IPS-18a (cell line): ENCODE data around the gene FTO.

Source experiments
- H3K27ac ChIP-seq: one replicate; pipeline ENCODE4 v1.5.1; 2013; ENCODE audit warnings: low read length
- H3K27me3 ChIP-seq: one replicate; pipeline ENCODE4 v1.6.1; 2013; ENCODE audit warnings: mild to moderate bottlenecking, low read length; ENCODE audit not compliant: control insufficient read depth, insufficient read depth
- H3K36me3 ChIP-seq: one replicate; pipeline ENCODE4 v1.6.1; 2013; ENCODE audit warnings: low read depth, low read length; ENCODE audit not compliant: control insufficient read depth
- H3K4me1 ChIP-seq: one replicate; pipeline ENCODE4 v1.6.1; 2013; ENCODE audit warnings: low read depth, low read length; ENCODE audit not compliant: control insufficient read depth
- H3K4me3 ChIP-seq: one replicate; pipeline ENCODE4 v1.5.1; 2013; ENCODE audit warnings: low read length
- H3K9ac ChIP-seq: one replicate; pipeline ENCODE4 v1.6.1; 2013; ENCODE audit warnings: mild to moderate bottlenecking, low read length, moderate library complexity
- H3K9me3 ChIP-seq: one replicate; pipeline ENCODE4 v1.6.1; 2013; ENCODE audit warnings: low read depth, low read length; ENCODE audit not compliant: control insufficient read depth

The FTO gene

DNA sequence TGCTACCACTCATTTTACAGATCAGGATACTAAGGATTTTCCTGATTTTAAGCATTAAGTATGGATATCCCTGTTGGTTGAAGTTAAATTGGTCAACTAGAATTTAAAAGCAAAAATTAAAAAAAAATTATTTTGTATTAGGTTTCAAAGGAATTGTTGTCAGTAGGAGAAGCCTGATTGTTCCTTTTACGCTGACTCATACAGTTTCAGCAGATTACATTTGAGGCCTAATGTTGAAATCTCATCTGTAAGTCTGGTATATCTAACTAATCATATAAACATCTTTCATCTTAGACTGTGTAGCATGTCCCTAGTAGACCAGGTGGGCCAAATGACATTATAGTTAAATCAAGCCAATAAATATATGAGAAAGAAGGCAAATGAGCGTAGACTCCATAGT lies 83.5 kb downstream of the FTO start:
- Histone ChIP-seq H3K4me1 (no peaks in the 10 kb centered on the region), H3K36me3 (no peaks in the 10 kb centered on the region), H3K9ac (no peak overlapping the region), H3K27me3 (no peaks in the 10 kb centered on the region), H3K4me3 (no peak overlapping the region), H3K27ac (no peak overlapping the region), H3K9me3 (no peaks in the 10 kb centered on the region)

- Histone ChIP-seq H3K27ac (no peak overlapping the region), H3K27me3 (no peaks in the 10 kb centered on the region), H3K4me3 (no peak overlapping the region), H3K9ac (no peak overlapping the region), H3K36me3 (no peaks in the 10 kb centered on the region), H3K4me1 (no peaks in the 10 kb centered on the region), H3K9me3 (no peaks in the 10 kb centered on the region)
Measured at GRCh38 chr16:53789137-53789536, 85.2 kb downstream of the FTO start.

GRCh38 chr16:53792161-53792951 lies 88.4 kb downstream of the FTO start:
- no peaks in the 10 kb centered on the region for H3K27me3 ChIP-seq
- no peak overlapping the region for H3K27ac ChIP-seq
- no peaks in the 10 kb centered on the region for H3K4me1 ChIP-seq
- H3K9ac ChIP-seq: no peak overlapping the region
- no peaks in the 10 kb centered on the region for H3K36me3 ChIP-seq
- no peak overlapping the region for H3K4me3 ChIP-seq
- no peaks in the 10 kb centered on the region for H3K9me3 ChIP-seq

- Histone ChIP-seq H3K36me3 (no peaks in the 10 kb centered on the region), H3K9ac (no peak overlapping the region), H3K4me1 (peaks cover 20% of the 10 kb centered on the region), H3K9me3 (no peaks in the 10 kb centered on the region), H3K27me3 (no peaks in the 10 kb centered on the region), H3K27ac (no peak overlapping the region), H3K4me3 (no peak overlapping the region)
Measured at GRCh38 chr16:53803451-53803850, 99.5 kb downstream of the FTO start.

DNA sequence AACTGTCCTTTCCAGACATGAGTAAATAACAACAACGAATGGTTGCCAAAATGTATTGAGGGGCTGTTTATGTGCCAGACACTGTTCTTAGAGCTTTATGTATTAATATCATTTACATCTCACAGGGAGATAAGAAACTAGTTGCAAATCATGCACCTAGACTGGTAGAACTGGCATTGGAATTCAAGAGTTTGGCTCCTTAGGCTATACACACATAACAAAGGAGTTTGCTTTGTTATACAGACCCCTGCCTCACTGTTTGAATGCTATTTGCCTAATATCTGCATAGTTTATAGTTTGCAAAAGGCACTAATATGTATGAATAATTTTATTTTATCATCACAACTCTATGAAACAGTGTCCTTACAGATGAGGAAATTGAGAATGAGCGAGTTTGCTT lies 100.0 kb downstream of the FTO start:
- Histone ChIP-seq H3K9me3 (no peaks in the 10 kb centered on the region), H3K4me3 (no peak overlapping the region), H3K27me3 (no peaks in the 10 kb centered on the region), H3K27ac (no peak overlapping the region), H3K36me3 (no peaks in the 10 kb centered on the region), H3K4me1 (peaks cover 20% of the 10 kb centered on the region), H3K9ac (no peak overlapping the region)

DNA sequence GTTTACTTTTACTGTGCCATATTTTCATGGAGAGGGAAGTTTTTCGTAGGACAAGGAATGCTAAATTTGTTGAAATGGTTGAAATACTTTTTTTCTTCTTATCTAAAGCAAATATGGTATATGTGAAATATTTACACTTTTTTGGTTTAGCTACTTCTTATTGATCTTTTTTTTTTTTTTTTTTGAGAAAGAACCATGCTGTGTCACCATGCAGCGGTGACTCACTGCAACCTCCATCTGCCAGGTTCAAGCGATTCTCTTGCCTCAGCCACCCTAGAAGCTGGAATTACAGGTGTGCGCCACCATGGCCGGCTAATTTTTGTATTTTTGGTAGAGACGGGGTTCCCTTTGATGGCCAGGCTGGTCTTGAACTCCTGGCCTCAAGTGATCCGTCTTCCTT lies 100.5 kb downstream of the FTO start:
- H3K4me1 ChIP-seq: peaks cover 20% of the 10 kb centered on the region
- no peak overlapping the region for H3K9ac ChIP-seq
- no peaks in the 10 kb centered on the region for H3K9me3 ChIP-seq
- no peaks in the 10 kb centered on the region for H3K36me3 ChIP-seq
- no peaks in the 10 kb centered on the region for H3K27me3 ChIP-seq
- no peak overlapping the region for H3K4me3 ChIP-seq
- no peak overlapping the region for H3K27ac ChIP-seq

- H3K4me3 ChIP-seq: no peak overlapping the region
- peaks cover 20% of the 10 kb centered on the region for H3K4me1 ChIP-seq
- no peaks in the 10 kb centered on the region for H3K27me3 ChIP-seq
- no peaks in the 10 kb centered on the region for H3K36me3 ChIP-seq
- H3K9ac ChIP-seq: no peak overlapping the region
- H3K27ac ChIP-seq: no peak overlapping the region
- H3K9me3 ChIP-seq: no peaks in the 10 kb centered on the region
Measured at GRCh38 chr16:53805113-53805512, 101.2 kb downstream of the FTO start.

DNA sequence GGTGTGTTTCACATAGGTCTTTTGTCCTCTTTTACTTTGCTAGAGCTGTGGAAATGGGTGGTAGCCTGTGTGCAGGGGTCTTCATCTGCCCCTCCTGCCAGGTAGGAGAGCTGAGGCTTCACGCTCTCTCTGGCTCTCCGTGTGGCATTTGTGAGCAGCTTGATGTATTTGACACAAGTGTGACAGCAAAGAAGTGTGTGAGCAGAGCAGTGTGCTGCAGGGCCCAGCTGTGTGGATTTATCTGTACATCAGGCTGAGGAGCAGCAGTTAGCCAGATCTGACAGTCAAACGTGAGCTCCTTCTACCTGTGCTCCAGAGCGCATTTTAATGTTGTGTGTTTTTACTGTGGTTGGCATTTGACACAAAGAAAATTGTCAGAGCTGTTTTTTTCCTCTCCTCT lies 101.8 kb downstream of the FTO start:
- no peaks in the 10 kb centered on the region for H3K9me3 ChIP-seq
- H3K27ac ChIP-seq: no peak overlapping the region
- H3K9ac ChIP-seq: no peak overlapping the region
- H3K27me3 ChIP-seq: no peaks in the 10 kb centered on the region
- H3K4me1 ChIP-seq: peaks cover 20% of the 10 kb centered on the region
- H3K4me3 ChIP-seq: no peak overlapping the region
- H3K36me3 ChIP-seq: no peaks in the 10 kb centered on the region

DNA sequence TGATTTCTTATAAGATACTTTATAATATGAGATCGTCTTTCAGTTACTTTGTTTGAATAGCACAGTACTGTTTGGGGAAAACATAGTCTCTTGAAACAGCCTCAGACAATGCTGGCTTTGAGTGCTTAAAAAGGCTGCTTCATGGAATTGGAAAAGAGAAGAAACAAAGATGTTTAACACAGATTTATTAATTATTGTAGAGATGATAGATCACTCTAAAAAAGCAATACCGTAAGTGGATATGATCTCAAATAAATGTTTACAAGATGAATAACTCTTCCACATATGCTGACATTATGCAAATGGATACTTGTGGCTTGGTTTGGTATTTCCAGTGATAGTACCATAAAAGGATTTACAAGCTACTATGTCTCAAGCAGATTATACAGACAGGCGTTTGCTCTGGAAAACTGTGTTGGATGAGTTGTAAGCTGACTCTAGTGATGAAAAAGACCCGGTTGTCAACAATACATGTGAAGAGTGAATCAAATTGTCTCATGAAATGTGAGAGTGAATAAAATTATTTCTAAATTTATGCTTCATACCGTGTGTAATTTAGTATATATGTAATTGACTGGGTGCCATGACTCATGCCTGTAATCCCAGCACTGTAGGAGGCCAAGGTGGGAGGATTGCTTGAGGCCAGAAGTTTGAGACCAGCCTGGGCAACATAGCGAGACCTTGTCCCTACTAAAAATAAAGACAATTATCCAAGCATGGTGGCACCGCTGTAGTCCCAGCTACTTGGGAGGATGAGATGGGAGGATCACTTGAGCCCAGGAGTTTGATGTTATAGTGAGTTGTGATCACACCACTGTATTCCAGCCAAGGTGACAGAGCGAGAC lies 105.4 kb downstream of the FTO start:
- peaks cover 13% of the 10 kb centered on the region for H3K4me1 ChIP-seq
- H3K36me3 ChIP-seq: no peaks in the 10 kb centered on the region
- no peaks in the 10 kb centered on the region for H3K9me3 ChIP-seq
- no peak overlapping the region for H3K4me3 ChIP-seq
- no peak overlapping the region for H3K27ac ChIP-seq
- H3K9ac ChIP-seq: no peak overlapping the region
- H3K27me3 ChIP-seq: no peaks in the 10 kb centered on the region

DNA sequence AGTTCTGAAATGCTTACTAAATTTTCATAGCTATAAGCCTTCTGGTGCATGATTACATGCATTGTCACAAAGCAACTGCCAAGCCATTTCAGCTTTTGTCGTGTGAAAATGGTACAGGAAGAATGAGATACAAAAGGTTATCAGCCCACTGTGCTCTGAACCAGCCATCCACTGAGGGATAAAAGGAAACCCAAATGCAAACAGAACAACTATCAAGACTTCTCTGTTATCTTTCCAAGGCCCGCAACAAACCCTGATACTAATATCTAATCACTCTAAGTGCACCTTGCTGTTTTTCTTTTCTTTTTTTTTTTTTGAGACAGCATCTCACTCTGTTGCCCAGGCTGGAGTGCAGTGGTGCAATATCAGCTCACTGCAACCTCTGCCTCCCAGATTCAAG lies 109.0 kb downstream of the FTO start:
- H3K9me3 ChIP-seq: no peaks in the 10 kb centered on the region
- H3K27ac ChIP-seq: no peak overlapping the region
- no peaks in the 10 kb centered on the region for H3K27me3 ChIP-seq
- no peak overlapping the region for H3K4me3 ChIP-seq
- no peaks in the 10 kb centered on the region for H3K4me1 ChIP-seq
- no peaks in the 10 kb centered on the region for H3K36me3 ChIP-seq
- no peak overlapping the region for H3K9ac ChIP-seq

DNA sequence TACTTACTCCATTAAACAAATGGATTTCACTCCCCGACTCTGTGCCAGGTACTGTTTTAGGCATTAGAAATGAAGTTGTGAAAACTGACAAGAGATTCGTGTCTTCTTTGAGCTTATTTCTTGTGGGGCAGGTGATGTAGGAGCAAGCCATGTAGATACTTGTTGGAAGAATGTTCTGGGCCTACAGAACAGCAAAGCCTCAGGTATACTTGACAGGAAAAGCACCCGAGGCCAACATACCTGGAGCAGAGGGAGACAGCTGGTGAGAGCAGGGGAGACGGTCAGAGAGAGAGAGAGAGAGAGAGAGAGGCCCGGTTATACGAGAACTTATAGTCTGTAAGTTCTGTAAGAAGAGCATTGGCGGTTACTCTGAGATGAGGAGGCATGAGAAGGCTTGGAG lies 110.8 kb downstream of the FTO start:
- H3K4me3 ChIP-seq: no peak overlapping the region
- no peaks in the 10 kb centered on the region for H3K9me3 ChIP-seq
- no peak overlapping the region for H3K27ac ChIP-seq
- no peaks in the 10 kb centered on the region for H3K36me3 ChIP-seq
- no peak overlapping the region for H3K9ac ChIP-seq
- no peaks in the 10 kb centered on the region for H3K27me3 ChIP-seq
- no peaks in the 10 kb centered on the region for H3K4me1 ChIP-seq
